NCI-H1105 (cell line): Measurements from ENCODE around the gene CLN5.

Experiments
- DNase-seq: peaks from one replicate; lab custom pipeline; 2025; lab: John Stamatoyannopoulos, UW

The CLN5 gene

GRCh38 chr13:77019756-77020155, 27.9 kb downstream of the CLN5 start:
- no peak for DNase-seq

GRCh38 chr13:77022341-77022740, 30.5 kb downstream of the CLN5 start:
- no peak for DNase-seq

GRCh38 chr13:77026255-77026860, 34.5 kb downstream of the CLN5 start:
- peak; percentile 46 for DNase-seq

GRCh38 chr13:77026861-77027621, 35.2 kb downstream of the CLN5 start, which contains the start of gene FBXL3:
TSS of gene FBXL3 (minus strand) at chr13:77027159. CDS start at chr13:77021860, 5,299 bp downstream.
- DNase-seq = peak; percentile 50

- no peak for DNase-seq
Measured at GRCh38 chr13:77028202-77028601, 36.3 kb downstream of the CLN5 start.

GRCh38 chr13:77029436-77029835, 37.6 kb downstream of the CLN5 start:
- DNase-seq = no peak

- no peak for DNase-seq
Measured at GRCh38 chr13:77031656-77032243, 39.9 kb downstream of the CLN5 start.

- no peak for DNase-seq
Measured at GRCh38 chr13:77033717-77034302, 41.9 kb downstream of the CLN5 start.

GRCh38 chr13:77034881-77035280, 43.0 kb downstream of the CLN5 start:
- no peak for DNase-seq

GRCh38 chr13:77036279-77036678, 44.4 kb downstream of the CLN5 start:
- no peak for DNase-seq

- no peak for DNase-seq
Measured at GRCh38 chr13:77038907-77039480, 47.1 kb downstream of the CLN5 start.

- DNase-seq = no peak
Measured at GRCh38 chr13:77040076-77040475, 48.2 kb downstream of the CLN5 start.

- DNase-seq = no peak
Measured at GRCh38 chr13:77040835-77041234, 49.0 kb downstream of the CLN5 start.

GRCh38 chr13:77042566-77043177, 50.8 kb downstream of the CLN5 start:
- no peak for DNase-seq

- DNase-seq = no peak
Measured at GRCh38 chr13:77047649-77048343, 55.9 kb downstream of the CLN5 start.

GRCh38 chr13:77048681-77049080, 56.8 kb downstream of the CLN5 start:
- no peak for DNase-seq

- DNase-seq = no peak
Measured at GRCh38 chr13:77053192-77053591, 61.3 kb downstream of the CLN5 start.
